Measurements from ENCODE around the gene TNFRSF8. TPM values are rescaled to one million over a fixed set of nuclear protein-coding genes. Genes with fewer than 3 reads are reported as not detected.

Gene TNFRSF8
- total and polyA plus RNA-seq, 9 donors, result 0.17 to 10.9 (median 0.45) TPM

- Histone ChIP-seq H3K4me3 (no peak overlapping the region), H3K27me3 (no peaks in the 10 kb centered on the region), H3K36me3 (no peaks in the 10 kb centered on the region), H3K4me1 (ENCODE audit: insufficient read depth) (peaks cover 15% of the 10 kb centered on the region), H3K27ac (peak overlapping the region in 1 of 2 donors; percentile 22), H3K9me3 (no peaks in the 10 kb centered on the region)
- TF ChIP-seq CTCF (IDR thresholded peaks at IDR 0.05), result no peak
- TF ChIP-seq POLR2A (IDR thresholded peaks at IDR 0.05), result no peak
- intact Hi-C loops (cut with DNase I), result no loop called here
- DNase-seq, result no peak
- 90 to 94% (median 92%) methylated on average over 11 of the region's 11 CpGs for WGBS, 3 donors
These were observed 99.5 kb downstream of the TNFRSF8 start for GRCh38 chr1:12162459-12163137.

- TF ChIP-seq CTCF (IDR thresholded peaks at IDR 0.05) (no peak), EP300 (IDR thresholded peaks at IDR 0.05) (no peak), POLR2A (IDR thresholded peaks at IDR 0.05) (no peak)
- no peak overlapping the region for H3K4me3 ChIP-seq
- no peak overlapping the region for H3K27ac ChIP-seq
- 80 to 90% (median 85%) methylated on average over 9 of the region's 9 CpGs for WGBS, 3 donors
- H3K9me3 ChIP-seq, result no peaks in the 10 kb centered on the region
- no peaks in the 10 kb centered on the region for H3K36me3 ChIP-seq
- peaks cover 20% of the 10 kb centered on the region for H3K4me1 ChIP-seq (ENCODE audit: insufficient read depth)
- no peak for DNase-seq
- intact Hi-C loops (cut with DNase I), result no loop called here
- H3K27me3 ChIP-seq, result no peaks in the 10 kb centered on the region
These were observed 100.1 kb downstream of the TNFRSF8 start for GRCh38 chr1:12163210-12163609.

- H3K36me3 ChIP-seq, result no peaks in the 10 kb centered on the region
- no peak for TF ChIP-seq POLR2A (IDR thresholded peaks at IDR 0.05)
- TF ChIP-seq CTCF (IDR thresholded peaks at IDR 0.05), result no peak
- TF ChIP-seq EP300 (IDR thresholded peaks at IDR 0.05), result no peak
- no peaks in the 10 kb centered on the region for H3K9me3 ChIP-seq
- no peak for DNase-seq
- H3K27me3 ChIP-seq, result no peaks in the 10 kb centered on the region
- intact Hi-C loops (cut with DNase I), result no loop called here
- 91 to 92% (median 92%) methylated on average over 5 of the region's 5 CpGs for WGBS, 3 donors
- no peak overlapping the region for H3K27ac ChIP-seq
- peaks cover 18% of the 10 kb centered on the region for H3K4me1 ChIP-seq (ENCODE audit: insufficient read depth)
- no peak overlapping the region for H3K4me3 ChIP-seq
These were observed 101.1 kb downstream of the TNFRSF8 start for GRCh38 chr1:12164210-12164609.

- Histone ChIP-seq H3K4me1 (ENCODE audit: insufficient read depth) (peaks cover 20% of the 10 kb centered on the region), H3K36me3 (no peaks in the 10 kb centered on the region), H3K27me3 (no peaks in the 10 kb centered on the region), H3K9me3 (no peaks in the 10 kb centered on the region), H3K4me3 (no peak overlapping the region), H3K27ac (no peak overlapping the region)
- DNase-seq, result no peak
- intact Hi-C loops (cut with DNase I), result no loop called here
- TF ChIP-seq CTCF (IDR thresholded peaks at IDR 0.05) (no peak), POLR2A (IDR thresholded peaks at IDR 0.05) (no peak), EP300 (IDR thresholded peaks at IDR 0.05) (no peak)
- 93 to 96% (median 95%) methylated on average over 4 of the region's 4 CpGs for WGBS, 3 donors
These were observed 102.2 kb downstream of the TNFRSF8 start for GRCh38 chr1:12165342-12165741.
